Osteoblast (primary cell): ENCODE results near the gene NAV1. TPM values are rescaled to one million over a fixed set of nuclear protein-coding genes. Genes with fewer than 3 reads are reported as not detected.

ENCODE experiments used
- DNase-seq: peaks from one replicate; pipeline ENCODE4 v3.0.0; 2011; ENCODE audit warnings: low spot score, mixed read lengths; ENCODE audit not compliant: insufficient read length; ENCODE audit errors: missing footprints
- H2AFZ ChIP-seq: 2 replicates; pipeline ENCODE4 v1.6.0; 2011; ENCODE audit warnings: mild to moderate bottlenecking, low read length
- H3K27ac ChIP-seq: 2 replicates; pipeline ENCODE4 v1.5.1; 2011; ENCODE audit warnings: mild to moderate bottlenecking, low read depth, low read length, moderate library complexity
- H3K27me3 ChIP-seq: 2 replicates; pipeline ENCODE4 v1.6.0; 2012; ENCODE audit warnings: mild to moderate bottlenecking, control low read depth, inconsistent platforms, low read length, moderate library complexity; ENCODE audit not compliant: insufficient read depth
- H3K36me3 ChIP-seq: 2 replicates; pipeline ENCODE4 v1.5.1; 2011; ENCODE audit warnings: mild to moderate bottlenecking, low read length, control low read depth, moderate library complexity; ENCODE audit not compliant: insufficient read depth
- H3K4me1 ChIP-seq: 2 replicates; pipeline ENCODE4 v1.5.1; 2011; ENCODE audit warnings: mild to moderate bottlenecking, low read length, control low read depth, moderate library complexity; ENCODE audit not compliant: insufficient read depth
- H3K4me2 ChIP-seq: 2 replicates; pipeline ENCODE4 v1.6.0; 2011; ENCODE audit warnings: mild to moderate bottlenecking, low read length; ENCODE audit not compliant: insufficient read depth
- H3K4me3 ChIP-seq: fragments of 200-600 bp; sonication (generic); 3 replicates; pipeline ENCODE4 v1.5.1; 2012; ENCODE audit warnings: mild to moderate bottlenecking, low read length, inconsistent platforms; ENCODE audit not compliant: insufficient read depth
- H3K79me2 ChIP-seq: 2 replicates; pipeline ENCODE4 v1.6.0; 2012; ENCODE audit warnings: mild to moderate bottlenecking, low read length, control low read depth, inconsistent platforms; ENCODE audit not compliant: insufficient read depth
- H3K9me3 ChIP-seq: 2 replicates; pipeline ENCODE4 v1.5.1; 2011; ENCODE audit warnings: low read depth, low read length, control low read depth
- H4K20me1 ChIP-seq: 2 replicates; pipeline ENCODE4 v1.6.0; 2012; ENCODE audit warnings: mild to moderate bottlenecking, low read length, control low read depth; ENCODE audit not compliant: insufficient read depth
- CTCF ChIP-seq: IDR thresholded peaks from 2 replicates; pipeline ENCODE4 v1.5.1; 2011; ENCODE audit warnings: mild to moderate bottlenecking, low read depth, low read length, moderate library complexity; ENCODE audit errors: extremely low read depth
- total RNA-seq: library from RNA; depleted of rRNA; stranded (reverse); fragments of >200 nt; gene quantifications from 2 replicates; pipeline ENCODE4 v1.2.3, GENCODE V29; 2012

Gene NAV1
- total RNA-seq, 1 donor = 47.0 TPM

- H2AFZ ChIP-seq = no peak overlapping the region
- H3K79me2 ChIP-seq = peaks cover 38% of the 10 kb centered on the region
- peak overlapping the region; percentile 56 for H3K27ac ChIP-seq
- H4K20me1 ChIP-seq = peaks cover 12% of the 10 kb centered on the region
- H3K4me1 ChIP-seq = peaks cover 78% of the 10 kb centered on the region
- no peak overlapping the region for H3K4me3 ChIP-seq
- H3K9me3 ChIP-seq = no peaks in the 10 kb centered on the region
- H3K36me3 ChIP-seq = no peaks in the 10 kb centered on the region
- no peak for TF ChIP-seq CTCF
- H3K4me2 ChIP-seq = peak overlapping the region; percentile 10
- H3K27me3 ChIP-seq = no peaks in the 10 kb centered on the region
- DNase-seq = peak; percentile 91
Observed at GRCh38 chr1:201508809-201509208, 30.1 kb upstream of the NAV1 start.

DNA sequence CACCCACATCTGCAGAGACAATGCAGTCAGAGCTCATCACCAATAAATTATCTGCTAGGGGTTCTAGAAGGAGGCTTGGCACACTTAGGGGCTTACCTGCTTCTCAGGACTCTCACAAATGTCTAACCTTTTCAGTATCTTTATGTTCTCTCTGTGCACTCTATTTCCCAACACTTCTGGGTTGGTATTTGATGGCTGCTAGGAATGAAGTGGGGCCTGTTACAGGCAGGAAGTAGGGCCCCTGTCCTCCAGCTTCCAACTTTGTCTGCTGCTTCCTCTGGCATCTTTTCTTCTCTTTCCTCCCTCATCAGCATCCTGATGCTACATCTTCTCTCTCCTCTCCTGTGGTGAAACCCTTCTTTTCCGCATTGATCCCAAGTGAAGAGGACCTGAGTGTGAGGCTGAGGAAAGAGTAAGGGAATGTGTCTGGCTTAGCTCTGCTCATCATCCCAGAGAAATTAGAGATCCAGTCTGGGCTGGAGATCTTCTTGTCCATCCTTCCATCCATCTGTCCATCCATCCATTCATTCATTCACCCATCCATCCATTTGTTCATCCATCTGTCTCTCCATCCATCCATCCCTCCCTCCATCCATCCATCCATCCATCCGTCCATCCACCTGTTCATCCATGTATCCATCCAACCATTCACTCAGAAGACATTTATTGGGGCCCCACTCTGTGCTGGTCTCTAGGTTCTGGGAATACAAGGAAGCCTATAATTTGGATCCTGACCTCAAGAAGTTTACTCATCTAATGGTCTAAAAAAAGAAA lies 29.1 kb upstream of the NAV1 start:
- no peak for DNase-seq
- H2AFZ ChIP-seq = no peak overlapping the region
- peaks cover 28% of the 10 kb centered on the region for H3K79me2 ChIP-seq

DNA sequence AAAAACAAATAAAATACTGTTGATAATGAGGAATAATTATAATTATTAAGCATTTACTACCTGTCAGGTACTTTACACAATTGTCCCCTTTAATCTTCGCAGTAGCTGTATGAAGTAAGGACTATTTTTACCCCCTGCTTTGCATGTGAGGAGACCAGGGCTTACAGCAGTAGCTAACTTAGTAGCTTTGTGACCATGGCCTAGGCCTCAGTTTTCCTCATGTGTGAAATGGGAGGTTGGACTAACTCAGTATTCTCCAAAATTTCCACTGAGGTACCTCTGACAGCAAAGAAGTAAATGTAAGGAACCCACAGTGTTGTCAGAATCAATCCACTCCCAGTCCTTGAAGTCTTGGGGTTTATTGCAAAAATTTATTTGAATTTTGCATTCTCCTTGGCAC lies 28.2 kb upstream of the NAV1 start:
- Histone ChIP-seq H4K20me1 (peaks cover 3% of the 10 kb centered on the region), H3K27ac (peak overlapping the region; percentile 58)
- no peak for DNase-seq

More for the DNA sequence above, 29.1 kb upstream of the NAV1 start:
- H3K27me3 ChIP-seq = no peaks in the 10 kb centered on the region
- TF ChIP-seq CTCF = no peak
- no peaks in the 10 kb centered on the region for H3K36me3 ChIP-seq
- peaks cover 12% of the 10 kb centered on the region for H4K20me1 ChIP-seq
- peak overlapping the region; percentile 56 for H3K27ac ChIP-seq
- H3K4me2 ChIP-seq = no peak overlapping the region
- no peaks in the 10 kb centered on the region for H3K9me3 ChIP-seq
- no peak overlapping the region for H3K4me3 ChIP-seq
- H3K4me1 ChIP-seq = peaks cover 70% of the 10 kb centered on the region

More for the DNA sequence above, 28.2 kb upstream of the NAV1 start:
- Histone ChIP-seq H3K4me2 (no peak overlapping the region), H3K4me1 (peaks cover 64% of the 10 kb centered on the region), H3K79me2 (peaks cover 19% of the 10 kb centered on the region), H2AFZ (no peak overlapping the region), H3K9me3 (no peaks in the 10 kb centered on the region), H3K36me3 (no peaks in the 10 kb centered on the region), H3K27me3 (no peaks in the 10 kb centered on the region), H3K4me3 (no peak overlapping the region)
- TF ChIP-seq CTCF = no peak
